Measurements from ENCODE around the gene THG1L.
A peak's percentile ranks its signal among the peaks of the same experiment; 100 is the strongest.
"Not testable (repeated sequence)": the region's sequence is repeated elsewhere in the genome, so short reads cannot be mapped to it uniquely, and the experiment has no call there.

THG1L gene

GRCh38 chr5:157713830-157714595 lies 17.2 kb upstream of the THG1L start:
- Mint-ChIP-seq H3K4me1 (peaks cover 29% of the 10 kb centered on the region), H3K9me3 (no peaks in the 10 kb centered on the region), H3K27ac (no peak overlapping the region), H3K4me3 (no peak overlapping the region), H3K36me3 (no peaks in the 10 kb centered on the region)
- no peak for ATAC-seq
- DNase-seq (ENCODE audit: low spot score in 2 of 2): no peak

GRCh38 chr5:157714596-157714864 lies 16.7 kb upstream of the THG1L start:
- Mint-ChIP-seq H3K4me1 (peaks cover 29% of the 10 kb centered on the region), H3K4me3 (no peak overlapping the region)

GRCh38 chr5:157718519-157718918 lies 12.7 kb upstream of the THG1L start:
- H3K36me3 Mint-ChIP-seq: no peaks in the 10 kb centered on the region
- no peaks in the 10 kb centered on the region for H3K9me3 Mint-ChIP-seq
- ATAC-seq (peak; percentile 66), DNase-seq (ENCODE audit: low spot score in 2 of 2) (no peak)
- peaks cover 11% of the 10 kb centered on the region for H3K4me1 Mint-ChIP-seq
- no peak overlapping the region for H3K27ac Mint-ChIP-seq
- no peak overlapping the region for H3K4me3 Mint-ChIP-seq

More at GRCh38 chr5:157714596-157714864, 16.7 kb upstream of the THG1L start:
- Mint-ChIP-seq H3K9me3 (no peaks in the 10 kb centered on the region), H3K27ac (no peak overlapping the region), H3K36me3 (no peaks in the 10 kb centered on the region)
- DNase-seq (ENCODE audit: low spot score in 2 of 2) (no peak), ATAC-seq (no peak)

- no peaks in the 10 kb centered on the region for H3K36me3 Mint-ChIP-seq
- DNase-seq (ENCODE audit: low spot score in 2 of 2) (no peak), ATAC-seq (no peak)
- peaks cover 11% of the 10 kb centered on the region for H3K4me1 Mint-ChIP-seq
- H3K4me3 Mint-ChIP-seq: no peak overlapping the region
- no peak overlapping the region for H3K27ac Mint-ChIP-seq
- H3K9me3 Mint-ChIP-seq: no peaks in the 10 kb centered on the region
Observed at GRCh38 chr5:157719245-157719644, 12.0 kb upstream of the THG1L start.

- peaks cover 11% of the 10 kb centered on the region for H3K4me1 Mint-ChIP-seq
- H3K4me3 Mint-ChIP-seq: no peak overlapping the region
- no peak for ATAC-seq
Observed at GRCh38 chr5:157721159-157721558, 10.1 kb upstream of the THG1L start.

GRCh38 chr5:157722895-157723294 lies 8.3 kb upstream of the THG1L start:
- H3K4me3 Mint-ChIP-seq; H3K36me3 Mint-ChIP-seq; H3K27ac Mint-ChIP-seq; H3K9me3 Mint-ChIP-seq; ATAC-seq; DNase-seq (ENCODE audit: low spot score in 2 of 2); H3K4me1 Mint-ChIP-seq: not testable (repeated sequence)

More at GRCh38 chr5:157721159-157721558, 10.1 kb upstream of the THG1L start:
- no peaks in the 10 kb centered on the region for H3K36me3 Mint-ChIP-seq
- no peak for DNase-seq (ENCODE audit: low spot score in 2 of 2)
- no peak overlapping the region for H3K27ac Mint-ChIP-seq
- no peaks in the 10 kb centered on the region for H3K9me3 Mint-ChIP-seq

- H3K27ac Mint-ChIP-seq; ATAC-seq; DNase-seq (ENCODE audit: low spot score in 2 of 2); H3K9me3 Mint-ChIP-seq; H3K36me3 Mint-ChIP-seq; H3K4me3 Mint-ChIP-seq: not testable (repeated sequence)
- H3K4me1 Mint-ChIP-seq: peaks cover 12% of the 10 kb centered on the region
Observed at GRCh38 chr5:157726607-157727006, 4.6 kb upstream of the THG1L start.

GRCh38 chr5:157727858-157728257 lies 3.4 kb upstream of the THG1L start:
- H3K27ac Mint-ChIP-seq; DNase-seq (ENCODE audit: low spot score in 2 of 2); H3K4me3 Mint-ChIP-seq; ATAC-seq; H3K9me3 Mint-ChIP-seq: not testable (repeated sequence)
- peaks cover 24% of the 10 kb centered on the region for H3K4me1 Mint-ChIP-seq
- peaks cover 17% of the 10 kb centered on the region for H3K36me3 Mint-ChIP-seq

GRCh38 chr5:157729858-157730257 lies 1.4 kb upstream of the THG1L start:
- Mint-ChIP-seq H3K9me3 (no peaks in the 10 kb centered on the region), H3K4me1 (peaks cover 26% of the 10 kb centered on the region), H3K36me3 (peaks cover 34% of the 10 kb centered on the region), H3K4me3 (peak overlapping the region; percentile 88), H3K27ac (no peak overlapping the region)
- DNase-seq (ENCODE audit: low spot score in 2 of 2) (no peak), ATAC-seq (peak; percentile 45)

- Mint-ChIP-seq H3K9me3 (no peaks in the 10 kb centered on the region), H3K36me3 (peaks cover 44% of the 10 kb centered on the region), H3K27ac (peak overlapping the region; percentile 96), H3K4me3 (peak overlapping the region; percentile 88), H3K4me1 (peaks cover 26% of the 10 kb centered on the region)
- no peak for ATAC-seq
- DNase-seq (ENCODE audit: low spot score in 2 of 2): no peak
Observed at GRCh38 chr5:157730900-157731271, 334 bp upstream of the THG1L start.

- Mint-ChIP-seq H3K4me3 (peak overlapping the region; percentile 88), H3K9me3 (no peaks in the 10 kb centered on the region), H3K36me3 (peaks cover 57% of the 10 kb centered on the region), H3K4me1 (peaks cover 26% of the 10 kb centered on the region), H3K27ac (no peak overlapping the region)
- ATAC-seq (no peak), DNase-seq (ENCODE audit: low spot score in 2 of 2) (no peak)
Observed at GRCh38 chr5:157732130-157732514, 902 bp downstream of the THG1L start.

- H3K4me1 Mint-ChIP-seq: peaks cover 26% of the 10 kb centered on the region
- H3K9me3 Mint-ChIP-seq: no peaks in the 10 kb centered on the region
- H3K4me3 Mint-ChIP-seq: no peak overlapping the region
- no peak overlapping the region for H3K27ac Mint-ChIP-seq
- no peak for DNase-seq (ENCODE audit: low spot score in 2 of 2)
- no peak for ATAC-seq
- H3K36me3 Mint-ChIP-seq: peaks cover 63% of the 10 kb centered on the region
Observed at GRCh38 chr5:157732596-157733262, 1.5 kb downstream of the THG1L start.

GRCh38 chr5:157734436-157734835 lies 3.2 kb downstream of the THG1L start:
- Mint-ChIP-seq H3K9me3 (no peaks in the 10 kb centered on the region), H3K27ac (no peak overlapping the region), H3K36me3 (peaks cover 80% of the 10 kb centered on the region), H3K4me1 (peaks cover 26% of the 10 kb centered on the region), H3K4me3 (no peak overlapping the region)
- ATAC-seq: no peak
- DNase-seq (ENCODE audit: low spot score in 2 of 2): no peak

- DNase-seq (ENCODE audit: low spot score in 2 of 2): no peak
- Mint-ChIP-seq H3K4me1 (peaks cover 20% of the 10 kb centered on the region), H3K4me3 (no peak overlapping the region), H3K36me3 (peaks cover 84% of the 10 kb centered on the region), H3K9me3 (no peaks in the 10 kb centered on the region), H3K27ac (no peak overlapping the region)
- ATAC-seq: no peak
Observed at GRCh38 chr5:157735991-157736390, 4.8 kb downstream of the THG1L start.

- peaks cover 53% of the 10 kb centered on the region for H3K36me3 Mint-ChIP-seq
- H3K4me3 Mint-ChIP-seq: no peak overlapping the region
- DNase-seq (ENCODE audit: low spot score in 2 of 2) (no peak), ATAC-seq (no peak)
- peaks cover 6% of the 10 kb centered on the region for H3K4me1 Mint-ChIP-seq
- no peaks in the 10 kb centered on the region for H3K9me3 Mint-ChIP-seq
- no peak overlapping the region for H3K27ac Mint-ChIP-seq
Observed at GRCh38 chr5:157739388-157740228, 8.4 kb downstream of the THG1L start.

Data from stimulated activated effector memory CD8-positive, alpha-beta T cell treated with anti-CD3 and anti-CD28 coated beads, Interleukin-12 subunit alpha, Interleukin-12 subunit beta, amount 100 ng/mL, for 72 hours (primary cell).